Inflammatory macrophage treated with lipopolysaccharide for 4 hours (primary cell): Measurements from ENCODE around the gene SH3RF3.

Source experiments
- DNase-seq: peaks from one replicate; pipeline ENCODE4 v3.0.0-alpha.2; 2020

SH3RF3 gene

DNA sequence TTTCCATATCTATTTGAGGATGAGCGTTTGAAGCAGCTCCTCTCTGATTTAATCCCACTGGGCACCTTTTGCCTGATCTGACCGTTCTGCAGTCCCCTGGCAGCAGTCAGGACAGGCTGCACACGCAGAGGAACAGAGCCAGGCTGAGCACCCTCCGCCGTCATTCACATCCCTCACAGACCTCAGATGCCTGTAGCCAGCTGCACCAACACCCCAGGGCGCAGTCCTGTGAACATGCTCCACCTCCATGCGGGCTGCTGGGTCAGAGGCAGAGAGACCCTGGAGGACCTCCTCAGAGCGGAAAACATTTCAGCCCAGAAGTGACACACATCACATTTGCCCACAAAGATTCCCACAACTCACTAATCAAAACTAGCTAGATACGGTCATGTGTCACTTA, 338.7 kb downstream of the SH3RF3 start:
- no peak for DNase-seq

DNA sequence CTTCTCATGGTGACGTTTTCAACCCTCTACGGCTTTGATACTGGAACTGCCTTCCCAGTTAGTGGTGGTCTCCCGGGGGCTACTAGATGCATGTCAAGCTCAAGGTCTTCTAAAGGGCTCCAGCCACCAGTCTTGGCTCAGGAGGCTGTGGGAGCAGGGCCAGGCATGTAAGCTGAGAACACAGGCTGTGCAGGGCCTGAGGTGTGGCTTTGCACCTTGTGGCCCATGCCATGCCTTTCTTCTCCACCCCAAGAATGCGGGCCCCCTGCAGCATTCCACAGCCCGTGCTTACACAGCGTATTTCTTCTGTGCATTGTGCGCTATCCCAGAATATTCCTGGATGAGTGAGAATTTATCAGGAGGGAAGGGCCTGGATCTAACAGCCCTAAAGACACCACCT, 339.9 kb downstream of the SH3RF3 start:
- no peak for DNase-seq

DNA sequence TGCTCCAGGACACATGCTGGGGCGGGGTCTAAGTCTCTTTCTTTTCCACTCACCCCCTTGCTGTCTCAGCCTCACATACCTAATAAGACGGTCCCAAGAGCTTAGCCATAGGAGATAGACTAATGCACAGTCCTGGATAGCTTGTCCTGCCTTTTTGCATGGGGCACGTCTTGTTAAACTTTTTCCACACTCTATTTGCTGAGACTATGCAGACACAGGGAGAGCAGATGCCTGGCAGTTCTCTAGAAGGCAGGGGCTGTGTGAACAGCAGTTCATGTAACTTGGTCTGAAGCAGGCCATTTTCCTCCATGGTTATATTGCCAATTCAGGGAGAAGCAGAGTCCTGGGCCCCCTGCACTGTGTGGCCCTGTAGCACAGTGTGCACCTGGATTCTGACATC, 342.7 kb downstream of the SH3RF3 start:
- no peak for DNase-seq

DNA sequence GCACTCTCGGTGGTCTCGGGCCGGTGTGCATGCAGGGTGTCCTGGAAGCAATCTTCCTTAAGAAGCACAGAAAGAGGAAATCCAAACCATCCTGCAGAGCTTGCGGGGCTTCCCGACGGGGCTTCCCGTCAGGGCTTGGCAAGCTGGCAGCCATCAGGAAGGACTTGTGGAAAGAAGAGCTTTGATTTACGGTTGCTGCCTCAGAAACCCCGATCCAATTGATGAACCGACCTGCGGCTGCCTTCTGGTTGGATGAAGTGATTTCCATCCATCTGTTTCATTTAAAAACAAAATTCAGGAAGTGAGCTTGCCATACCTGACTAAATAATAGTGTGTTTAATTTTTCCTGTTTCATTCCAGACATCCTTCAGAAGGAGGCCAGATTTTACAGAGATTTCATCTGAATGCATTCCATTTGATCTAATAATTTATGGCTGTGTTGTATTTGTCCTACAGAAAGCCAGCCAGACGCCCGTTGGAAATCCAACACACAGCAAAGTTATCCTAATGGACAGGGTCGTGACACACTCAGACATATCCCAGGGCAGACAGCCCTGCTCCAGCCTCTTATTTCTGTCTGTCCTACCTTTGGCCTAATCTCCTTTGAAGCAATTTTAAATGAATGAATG, 343.4 kb downstream of the SH3RF3 start:
- DNase-seq, result no peak

DNA sequence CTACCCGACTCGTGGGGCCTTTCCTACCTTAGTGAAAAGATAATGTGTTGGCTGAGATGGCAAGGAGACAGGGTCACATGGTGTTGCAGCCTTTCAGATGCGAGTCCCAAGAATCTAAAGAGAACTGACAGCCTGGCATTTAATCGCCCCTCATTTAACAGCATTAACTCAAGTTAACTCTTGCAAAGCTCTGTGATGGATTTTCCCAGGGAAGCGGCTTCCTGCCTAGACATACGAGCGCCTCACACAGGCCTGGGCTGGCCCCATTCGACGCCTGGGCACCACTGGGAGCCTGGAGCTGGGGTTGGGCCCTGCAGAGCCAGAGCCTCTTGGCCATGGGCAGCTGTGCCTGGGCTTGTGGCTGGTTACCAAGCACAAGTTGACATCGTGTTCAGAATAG, 344.0 kb downstream of the SH3RF3 start:
- no peak for DNase-seq

DNA sequence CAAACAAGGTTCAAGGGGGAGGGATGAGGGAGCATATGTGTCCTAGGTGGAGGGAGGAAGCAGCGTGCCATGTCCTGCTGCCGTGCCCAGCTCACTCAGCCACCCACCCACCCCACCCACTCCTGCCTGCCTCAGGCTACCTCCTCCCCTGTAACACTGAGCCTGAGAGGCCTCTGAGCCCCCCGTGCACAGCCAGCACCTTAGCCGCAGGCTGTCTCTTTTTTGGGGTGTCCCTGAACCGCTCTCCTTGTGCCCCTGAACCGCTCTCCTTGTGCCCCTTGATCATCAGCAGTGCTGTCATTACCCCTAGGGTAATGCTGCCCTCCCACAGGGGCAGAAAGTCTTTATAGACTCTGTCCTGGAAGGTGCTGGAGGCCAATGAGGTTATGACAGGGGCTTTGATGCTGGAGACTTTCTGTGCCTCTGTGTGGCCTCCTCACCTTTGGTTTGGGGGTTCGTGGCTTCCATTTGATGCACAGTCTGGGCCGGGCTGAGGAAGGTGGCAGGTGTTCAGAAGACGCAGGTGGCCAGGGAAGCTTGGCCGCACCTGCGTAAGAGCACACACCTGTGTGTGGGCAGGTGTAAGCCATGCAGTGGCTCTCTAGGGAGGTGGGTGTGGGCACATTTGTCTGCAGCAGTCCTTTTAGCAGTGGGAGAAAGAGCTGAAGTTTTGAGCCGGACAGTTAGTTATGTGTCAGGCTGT, 344.8 kb downstream of the SH3RF3 start:
- DNase-seq, result no peak

DNA sequence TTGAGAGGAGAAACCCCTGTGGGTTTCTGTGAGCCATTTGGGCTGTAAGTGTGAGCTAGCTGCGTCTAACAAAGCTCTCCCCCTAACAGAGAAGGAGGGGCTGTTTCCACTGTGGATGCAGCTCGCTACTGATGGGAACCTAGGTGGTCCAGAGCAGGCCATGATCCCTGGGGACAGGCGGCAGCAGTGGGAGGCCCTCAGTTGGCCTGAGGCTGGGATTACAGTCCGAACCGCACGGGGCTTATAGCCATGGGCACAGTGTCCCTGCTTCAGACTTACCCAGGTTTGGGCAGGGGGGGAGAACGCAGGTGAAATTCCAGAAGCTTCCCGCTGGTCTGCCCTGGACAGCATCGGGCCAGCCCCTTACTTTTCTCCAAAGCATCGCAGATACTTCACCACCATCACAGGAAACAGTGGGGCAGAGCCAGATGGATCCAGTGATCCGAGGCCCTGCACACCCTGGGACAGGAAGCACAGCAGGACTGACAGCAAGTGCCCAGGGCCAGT, 345.4 kb downstream of the SH3RF3 start:
- DNase-seq, result no peak

DNA sequence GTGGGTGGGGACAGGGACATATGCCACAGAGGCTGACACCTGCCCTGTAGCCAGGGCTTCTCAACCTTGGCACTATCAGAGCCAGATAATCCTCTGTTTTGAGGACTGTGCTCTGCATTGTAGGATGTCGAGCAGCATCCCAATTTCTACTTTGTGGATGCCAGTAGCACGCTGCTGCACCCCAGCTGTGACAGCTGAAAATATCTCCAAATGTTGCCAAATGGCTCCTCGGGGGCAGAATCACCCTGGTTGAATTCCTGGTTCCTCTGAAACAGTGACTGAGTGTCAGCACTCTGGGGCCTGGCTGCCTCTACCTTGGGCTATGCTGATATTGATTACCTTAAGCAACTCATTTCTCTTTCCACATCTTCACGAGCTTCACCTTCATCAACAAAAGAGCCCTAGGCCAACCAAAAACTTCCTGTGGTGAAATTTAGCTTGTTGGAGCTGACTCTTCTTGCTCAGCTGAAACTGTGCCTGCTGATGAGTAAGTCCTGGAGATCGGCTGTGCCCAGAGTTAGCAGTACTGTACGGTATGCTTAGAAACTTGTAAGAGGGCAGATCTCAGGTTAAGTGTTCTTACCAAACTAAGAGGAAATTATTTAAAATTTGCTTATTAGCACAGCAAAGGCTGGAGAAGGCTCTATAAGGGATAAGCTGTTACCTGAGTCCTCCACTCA, 346.7 kb downstream of the SH3RF3 start:
- DNase-seq, result no peak

DNA sequence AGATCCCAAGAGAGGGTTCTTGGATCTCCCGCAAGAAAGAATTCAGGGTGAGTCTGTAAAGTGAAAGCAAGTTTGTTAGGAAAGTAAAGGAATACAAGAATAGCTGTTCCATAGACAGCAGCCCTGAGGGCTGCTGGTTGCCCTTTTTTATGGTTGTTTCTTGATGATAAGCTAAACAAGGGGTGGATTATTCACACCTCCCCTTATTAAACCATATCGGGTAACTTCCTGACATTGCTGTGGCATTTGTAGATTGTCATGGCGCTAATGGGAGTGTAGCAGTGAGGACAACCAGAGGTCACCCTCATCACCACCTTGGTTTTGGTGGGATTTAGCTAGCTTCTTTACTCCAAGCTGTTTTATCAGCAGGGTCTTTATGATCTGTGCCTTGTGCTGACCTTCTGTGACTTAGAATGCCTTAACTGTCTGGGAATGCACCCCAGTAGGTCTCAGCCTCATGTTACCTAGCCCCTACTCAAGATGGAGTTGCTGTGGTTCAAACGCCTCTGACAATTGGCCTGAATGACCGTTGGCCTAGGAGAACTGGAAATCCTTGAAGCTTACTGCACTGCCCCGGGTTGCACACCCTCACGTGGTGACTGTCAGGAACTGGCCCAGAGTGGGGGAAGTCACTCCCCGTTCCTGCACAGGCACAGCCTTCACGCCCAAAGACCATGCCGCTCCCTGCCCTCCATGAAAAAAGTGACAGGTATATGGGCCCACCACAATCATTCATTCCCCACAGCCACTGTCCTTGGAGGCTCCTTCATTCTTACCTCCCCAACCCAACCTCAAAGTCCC, 347.8 kb downstream of the SH3RF3 start:
- DNase-seq, result no peak

DNA sequence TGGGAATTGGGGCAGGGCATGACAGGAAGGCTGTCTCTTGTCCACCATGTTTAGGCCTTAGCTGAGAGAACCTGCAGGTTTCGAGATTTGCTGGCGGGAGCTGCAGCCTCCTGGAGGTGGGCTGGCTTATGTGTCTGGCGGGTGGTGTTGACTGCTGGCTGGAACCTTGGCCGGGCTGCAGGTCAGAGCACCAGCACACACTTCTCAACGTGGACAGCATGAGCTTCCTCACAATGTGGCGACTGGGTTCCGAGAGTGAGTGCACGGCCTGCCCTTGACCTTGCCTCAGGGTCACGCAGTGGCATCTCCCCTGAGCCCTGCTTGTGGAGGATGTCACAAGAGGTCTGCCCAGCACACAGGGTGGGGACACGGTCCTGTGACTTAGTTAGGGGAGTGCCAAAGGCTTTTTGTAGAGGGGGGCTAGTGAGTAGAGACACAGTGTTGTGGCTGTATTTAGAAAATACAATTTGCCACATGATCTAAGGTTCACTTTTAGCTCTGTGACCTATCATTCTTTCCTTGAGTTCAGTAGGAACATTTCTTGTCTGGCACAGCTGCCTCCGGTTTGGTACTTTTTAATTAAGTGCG, 350.0 kb downstream of the SH3RF3 start:
- DNase-seq, result no peak

DNA sequence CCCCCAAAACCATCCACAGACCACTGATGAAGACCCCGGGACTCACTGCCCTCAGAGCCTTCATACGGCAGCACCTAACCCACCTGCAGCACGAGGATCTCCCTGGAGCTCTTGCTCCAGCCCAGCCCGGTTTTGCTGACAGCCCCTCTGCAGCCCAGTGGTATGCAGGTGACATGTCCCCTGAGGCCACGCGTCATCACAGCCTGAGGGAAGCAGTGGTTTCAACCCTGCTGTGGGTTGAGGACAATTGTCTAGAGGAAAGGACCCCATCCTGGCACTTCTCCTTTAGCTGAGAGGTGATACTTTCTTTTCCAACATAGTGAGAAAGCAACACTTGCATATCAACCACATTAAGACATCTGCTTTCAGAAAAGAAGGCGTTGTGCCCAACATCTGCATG, 350.8 kb downstream of the SH3RF3 start:
- DNase-seq, result no peak

DNA sequence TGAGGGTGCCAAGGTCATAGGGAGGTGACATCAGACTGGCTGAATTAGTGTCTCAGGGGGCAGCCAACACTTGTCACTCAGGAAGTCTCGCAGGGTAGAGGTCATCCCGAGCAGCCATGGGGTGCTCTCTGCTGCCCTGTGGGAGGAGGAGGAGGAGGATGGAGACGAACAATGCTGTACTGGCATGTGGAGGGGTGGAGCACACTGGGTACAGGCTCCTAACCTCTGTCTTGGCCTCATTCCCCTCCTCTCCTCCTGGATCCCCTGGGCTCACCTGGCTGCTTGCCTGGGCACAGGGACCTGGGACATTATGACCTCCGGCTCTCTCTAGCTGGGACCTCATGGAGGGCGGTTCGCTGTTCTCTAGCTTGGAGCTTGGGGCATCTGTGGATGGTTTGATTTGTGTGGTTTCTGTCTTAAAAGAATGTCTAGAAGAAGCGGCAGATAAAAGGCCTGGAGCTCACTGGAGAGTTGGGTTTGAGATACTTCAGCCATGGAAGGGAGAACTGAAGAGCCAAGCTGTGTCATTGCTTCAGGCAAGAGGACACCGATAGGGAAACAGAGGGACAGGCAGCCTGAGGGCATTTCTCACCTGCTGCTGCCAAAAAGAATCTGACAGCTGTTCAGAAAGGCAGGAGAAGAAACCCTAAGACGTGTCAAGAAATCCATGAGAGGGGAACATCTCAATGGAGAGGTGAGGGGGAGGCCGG, 351.6 kb downstream of the SH3RF3 start:
- DNase-seq, result no peak

DNA sequence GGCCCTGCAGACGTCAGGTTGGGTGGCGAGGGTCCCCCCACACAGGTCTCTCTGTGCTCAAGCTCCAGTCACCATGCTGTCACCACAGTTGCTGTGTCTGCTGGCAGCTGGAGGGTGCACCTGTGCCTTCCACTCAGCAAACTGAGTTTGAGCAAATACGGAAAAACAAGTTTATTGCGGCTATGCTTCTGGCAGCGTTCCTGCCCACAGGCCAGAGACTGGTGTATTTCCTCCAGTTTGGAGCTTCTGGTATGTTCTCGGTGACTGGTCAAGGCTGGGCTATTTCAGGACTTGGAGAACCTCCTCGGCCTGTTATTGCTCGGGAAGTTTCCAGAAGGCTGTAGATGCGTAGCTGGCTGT, 352.2 kb downstream of the SH3RF3 start:
- no peak for DNase-seq

DNA sequence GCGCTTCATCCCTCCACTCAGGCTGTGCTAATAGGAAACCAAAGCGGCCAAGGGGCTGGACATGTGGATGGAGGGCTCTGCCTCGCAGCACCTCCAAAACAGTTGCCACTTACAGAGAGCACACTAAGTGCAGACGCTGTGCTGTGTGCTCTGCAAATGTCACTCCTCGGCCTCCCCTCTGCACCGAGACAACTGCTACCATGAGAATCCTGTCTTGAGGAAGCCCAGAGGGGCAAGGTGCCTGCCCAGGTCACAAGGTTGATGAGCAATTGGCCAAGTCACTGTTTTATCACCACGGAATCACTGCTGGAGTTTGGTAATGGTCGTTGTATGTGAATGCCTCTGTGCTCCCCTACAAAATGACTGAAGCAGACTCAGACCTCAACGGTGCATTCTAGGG, 352.6 kb downstream of the SH3RF3 start:
- DNase-seq, result no peak

DNA sequence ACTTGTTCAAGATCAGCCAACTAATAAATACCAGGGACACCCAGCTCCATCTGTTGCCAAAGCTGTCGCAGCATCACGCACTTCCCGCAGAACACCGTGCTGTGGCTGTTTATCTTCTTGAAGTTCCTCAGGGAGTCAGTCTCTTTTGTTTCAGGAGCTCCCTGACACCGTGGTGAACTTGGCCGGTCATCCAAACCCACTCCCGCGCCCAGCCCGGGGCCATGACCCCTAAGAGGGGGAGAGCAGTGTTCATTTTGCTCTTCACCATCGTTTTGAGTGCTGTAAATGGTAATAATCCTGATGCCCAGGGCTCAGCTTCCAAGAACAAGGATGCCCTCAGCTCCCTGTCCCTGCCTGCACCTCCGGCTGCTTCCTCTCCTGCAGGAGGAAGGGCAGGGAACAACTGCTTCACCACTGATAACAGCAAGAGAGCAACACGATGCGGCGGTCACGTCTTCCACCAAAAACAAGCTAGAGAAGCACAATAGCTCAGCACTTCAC, 353.4 kb downstream of the SH3RF3 start:
- DNase-seq, result no peak

DNA sequence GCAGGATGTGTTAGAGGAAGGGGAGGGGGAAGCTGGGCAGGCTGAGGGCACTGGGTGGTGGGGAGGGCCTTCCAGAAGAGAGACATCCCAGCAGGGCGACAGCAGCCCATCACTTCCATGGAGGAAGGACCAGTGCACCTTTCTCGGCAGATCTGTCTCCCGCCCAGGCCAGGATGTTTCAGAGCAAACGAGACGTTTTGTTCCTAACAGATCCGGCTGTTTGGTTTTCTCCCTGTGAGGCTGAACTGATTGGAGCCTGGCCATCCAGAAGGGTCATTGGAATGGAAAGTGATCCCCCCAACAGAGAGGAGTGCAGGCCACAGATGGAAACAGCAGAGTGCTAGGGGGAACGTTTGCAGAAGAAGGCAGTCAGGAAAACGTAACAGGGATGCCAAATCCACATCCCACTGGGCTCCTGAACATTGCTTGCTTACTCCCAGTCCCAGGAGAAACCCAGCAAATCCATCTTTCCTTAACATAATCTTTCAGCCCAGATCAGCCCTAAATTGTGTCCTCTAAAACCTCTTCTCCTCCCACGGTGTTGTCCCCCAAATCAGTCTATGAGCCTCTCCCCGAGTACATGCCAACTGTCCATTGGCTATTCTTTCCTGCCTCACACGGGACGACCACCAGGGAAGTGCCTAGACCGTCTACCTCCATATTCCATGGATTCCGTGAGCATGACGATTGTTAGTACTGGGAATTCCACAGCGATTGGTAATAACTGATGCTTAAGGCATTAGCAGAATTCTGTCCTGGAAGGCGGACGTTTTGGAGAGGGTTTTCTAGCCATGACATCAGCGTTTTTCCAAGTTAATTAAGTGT, 357.9 kb downstream of the SH3RF3 start:
- DNase-seq, result no peak

DNA sequence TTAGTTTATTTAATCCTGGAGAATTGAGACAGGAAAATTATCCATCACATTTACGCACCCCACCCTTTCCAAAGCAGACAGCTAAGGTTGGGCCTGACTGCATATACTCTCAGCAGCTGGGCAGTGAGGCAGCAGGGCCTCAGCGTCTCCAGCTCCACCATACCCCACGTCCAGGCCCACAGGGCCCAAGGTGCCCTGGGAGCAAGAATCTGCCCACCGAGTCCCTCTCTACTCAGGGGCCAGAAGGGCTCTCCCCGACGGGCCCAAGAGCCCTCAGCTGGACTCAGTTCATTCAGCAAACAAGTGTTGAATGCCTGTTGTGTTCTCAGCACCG, 358.5 kb downstream of the SH3RF3 start:
- no peak for DNase-seq

DNA sequence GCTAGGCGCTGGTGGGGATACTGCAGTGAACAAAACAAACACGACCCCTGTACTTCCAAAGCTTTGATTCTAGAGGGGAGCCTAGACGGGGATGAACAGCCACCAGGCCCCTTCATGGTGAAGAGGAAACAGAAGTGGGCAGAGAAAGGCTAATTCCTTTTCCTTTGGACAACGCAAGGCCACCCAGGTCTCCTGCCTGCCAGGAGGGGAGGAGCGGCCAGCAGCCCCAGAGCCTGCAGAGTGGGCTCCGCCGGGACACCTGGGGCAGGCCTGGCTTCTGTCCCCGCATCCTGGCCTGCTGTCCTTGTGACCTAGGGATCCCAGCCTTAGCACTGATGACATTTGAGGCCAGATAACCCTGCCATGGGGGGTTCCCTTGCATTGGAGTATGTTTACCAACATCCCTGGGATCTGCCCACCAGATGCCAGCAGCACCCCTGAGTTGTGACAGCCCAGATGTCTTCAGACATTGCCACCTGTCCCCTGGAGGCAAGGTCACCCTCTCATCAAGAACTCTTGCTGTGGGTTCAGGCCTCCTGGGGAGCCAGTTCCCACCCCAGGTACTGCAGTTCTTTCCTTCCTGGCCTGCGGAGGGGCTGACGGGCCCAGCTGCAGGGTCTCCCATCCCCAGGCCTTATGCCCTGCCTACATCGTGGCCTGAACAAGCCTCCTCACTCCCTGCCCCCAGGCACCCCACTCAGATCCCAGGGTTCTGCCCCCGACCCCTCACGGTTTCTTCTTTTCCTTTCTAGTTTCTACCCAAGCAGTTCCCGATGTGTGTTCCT, 359.1 kb downstream of the SH3RF3 start:
- no peak for DNase-seq

DNA sequence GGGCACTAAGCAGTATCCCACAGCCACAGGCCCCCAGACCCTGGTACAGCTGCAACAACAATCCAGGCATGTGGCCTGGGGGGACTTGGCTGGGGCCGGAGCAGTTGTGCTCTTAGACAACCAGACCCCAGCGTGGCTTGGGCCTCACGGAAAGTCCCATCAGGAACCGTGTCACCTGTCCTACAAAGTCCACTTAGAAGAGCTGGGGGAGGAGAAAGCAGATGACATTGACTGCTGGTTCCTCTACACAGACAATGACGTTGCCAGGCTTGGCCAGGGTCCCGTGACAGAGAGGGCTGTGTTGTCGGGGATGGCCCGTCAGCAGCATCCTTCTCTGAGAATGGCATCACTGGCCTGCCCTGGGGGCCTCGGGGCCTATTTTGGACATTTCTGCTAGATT, 360.3 kb downstream of the SH3RF3 start:
- no peak for DNase-seq

DNA sequence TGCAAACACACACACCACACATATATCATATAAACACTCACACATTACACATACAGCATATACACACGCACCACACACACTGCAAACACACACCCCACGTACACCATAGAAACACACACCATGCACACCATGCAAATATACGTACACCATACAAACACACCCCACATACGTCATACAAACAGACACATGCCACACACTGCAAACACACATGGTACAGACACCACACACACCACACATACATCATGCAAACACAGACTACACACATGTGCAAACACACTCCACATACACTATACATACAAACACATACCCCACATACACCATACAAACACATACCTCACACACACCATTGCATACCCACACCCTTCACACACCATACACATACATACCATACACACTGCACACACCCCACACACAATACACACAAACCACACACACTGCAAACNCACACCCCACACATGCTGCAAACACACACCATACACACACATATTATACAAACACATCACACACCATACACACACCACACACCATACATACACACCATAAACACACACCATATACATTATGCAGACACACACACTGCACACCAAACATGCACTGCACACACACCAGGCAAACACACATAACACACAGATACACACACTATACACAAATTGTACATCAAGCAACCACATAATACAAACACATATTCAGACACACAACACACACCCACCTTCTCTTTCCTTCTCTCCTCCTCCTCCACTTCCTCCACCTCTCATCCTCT, 364.4 kb downstream of the SH3RF3 start:
- DNase-seq, result no peak
